Lower lobe of right lung (tissue), 2 donors: ENCODE data around the gene RHBDL1. TPM values are rescaled to one million over a fixed set of nuclear protein-coding genes. Genes with fewer than 3 reads are reported as not detected.

Source experiments
- ATAC-seq, 2 donors: fragments of 200-7000 bp; cut with Tn5 transposase; one replicate each; pipeline ENCODE4 v1.9.1; 2020 to 2022; ENCODE audit warnings: mild to moderate bottlenecking in 2 of 2, moderate library complexity in 2 of 2
- DNase-seq: peaks from one replicate; pipeline ENCODE4 v3.0.0-alpha.2; 2020
- H3K27ac ChIP-seq: fragments of 200-600 bp; one replicate; pipeline ENCODE4 v1.8.0; 2022
- H3K27me3 ChIP-seq: fragments of 200-600 bp; one replicate; pipeline ENCODE4 v1.8.0; 2022; ENCODE audit warnings: low read depth
- H3K36me3 ChIP-seq: fragments of 200-600 bp; one replicate; pipeline ENCODE4 v1.8.0; 2022; ENCODE audit warnings: mild to moderate bottlenecking
- H3K4me1 ChIP-seq: fragments of 200-600 bp; one replicate; pipeline ENCODE4 v1.8.0; 2022
- H3K4me3 ChIP-seq: fragments of 200-600 bp; one replicate; pipeline ENCODE4 v1.8.0; 2022; ENCODE audit warnings: mild to moderate bottlenecking
- H3K9me3 ChIP-seq: fragments of 200-600 bp; one replicate; pipeline ENCODE4 v1.8.0; 2022
- intact Hi-C: fragments of 100-400 bp; cut with DNase I; formaldehyde crosslinking; loops from one replicate; pipeline ENCODE4 v1.11.0; 2022
- total RNA-seq: library from RNA; stranded (reverse); fragmentation: NEBNext Ultra II Directional; extraction: Animal tissue kit (Norgen Biotek cat#: 25700); gene quantifications from one replicate; pipeline ENCODE4 v1.2.1, GENCODE V29; 2021
- TF ChIP-seq, protein P1 (sequence below): fragments of 200-600 bp; IDR thresholded peaks from one replicate; pipeline ENCODE4 v1.8.0; 2022; ENCODE audit warnings: antibody characterized with exemption, mild to moderate bottlenecking
- donor health status: DM: no; HTN: yes; CAD: no; lungs with severe emphysema.

Gene RHBDL1
- total RNA-seq, 1 donor from 2014 or later = 2.0 TPM

DNA sequence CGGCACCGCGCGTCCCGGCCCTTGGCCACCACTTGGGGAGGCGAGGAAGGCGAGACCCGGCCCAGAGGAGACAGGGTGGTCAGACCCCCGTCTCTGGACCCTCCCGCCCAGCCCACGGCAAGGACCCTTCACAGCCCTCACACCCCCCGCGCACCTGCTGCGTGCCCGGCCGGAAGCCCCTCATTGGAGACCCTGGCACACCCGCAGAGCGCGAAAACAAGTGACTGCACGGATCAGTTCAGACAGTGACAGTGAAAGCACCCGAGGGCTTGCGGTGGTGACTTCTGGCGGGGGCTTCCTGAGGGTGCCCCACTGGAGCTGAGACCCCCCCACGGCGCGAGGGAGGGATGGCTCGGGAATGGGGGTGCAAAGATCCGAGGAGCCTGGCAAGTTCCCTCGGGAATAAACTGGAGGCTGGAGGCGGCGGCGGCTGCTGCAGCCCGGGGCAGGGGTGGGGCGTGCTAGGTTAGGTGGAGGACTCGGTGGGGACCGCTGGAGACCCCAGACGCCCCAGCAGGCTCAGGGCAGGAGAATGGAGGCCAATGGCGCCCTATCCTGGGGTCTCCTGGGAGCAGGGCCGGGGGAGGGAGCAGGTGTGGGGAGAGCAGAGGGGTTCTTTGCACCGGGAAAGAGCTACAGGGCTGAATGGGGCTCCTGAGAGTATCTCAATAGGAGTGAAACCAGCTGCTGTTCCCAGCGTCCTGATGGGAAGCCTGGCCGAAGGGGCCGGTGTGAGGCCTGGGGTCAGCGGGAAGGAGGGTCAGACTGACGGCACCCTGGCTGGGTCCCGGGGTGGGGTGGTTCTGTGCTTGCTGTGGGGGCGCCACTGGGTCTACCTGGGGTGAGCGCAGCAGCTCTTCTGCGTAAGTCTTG lies 31.0 kb downstream of the RHBDL1 start:
- Histone ChIP-seq H3K4me1 (peaks cover 5% of the 10 kb centered on the region), H3K27me3 (peaks cover 91% of the 10 kb centered on the region), H3K27ac (no peak overlapping the region), H3K4me3 (no peak overlapping the region), H3K9me3 (no peaks in the 10 kb centered on the region), H3K36me3 (no peaks in the 10 kb centered on the region)
- intact Hi-C loops = no loop called here
- TF ChIP-seq, protein P1, sequence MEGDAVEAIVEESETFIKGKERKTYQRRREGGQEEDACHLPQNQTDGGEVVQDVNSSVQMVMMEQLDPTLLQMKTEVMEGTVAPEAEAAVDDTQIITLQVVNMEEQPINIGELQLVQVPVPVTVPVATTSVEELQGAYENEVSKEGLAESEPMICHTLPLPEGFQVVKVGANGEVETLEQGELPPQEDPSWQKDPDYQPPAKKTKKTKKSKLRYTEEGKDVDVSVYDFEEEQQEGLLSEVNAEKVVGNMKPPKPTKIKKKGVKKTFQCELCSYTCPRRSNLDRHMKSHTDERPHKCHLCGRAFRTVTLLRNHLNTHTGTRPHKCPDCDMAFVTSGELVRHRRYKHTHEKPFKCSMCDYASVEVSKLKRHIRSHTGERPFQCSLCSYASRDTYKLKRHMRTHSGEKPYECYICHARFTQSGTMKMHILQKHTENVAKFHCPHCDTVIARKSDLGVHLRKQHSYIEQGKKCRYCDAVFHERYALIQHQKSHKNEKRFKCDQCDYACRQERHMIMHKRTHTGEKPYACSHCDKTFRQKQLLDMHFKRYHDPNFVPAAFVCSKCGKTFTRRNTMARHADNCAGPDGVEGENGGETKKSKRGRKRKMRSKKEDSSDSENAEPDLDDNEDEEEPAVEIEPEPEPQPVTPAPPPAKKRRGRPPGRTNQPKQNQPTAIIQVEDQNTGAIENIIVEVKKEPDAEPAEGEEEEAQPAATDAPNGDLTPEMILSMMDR = no peak
- no peak for ATAC-seq
- no peak for DNase-seq

DNA sequence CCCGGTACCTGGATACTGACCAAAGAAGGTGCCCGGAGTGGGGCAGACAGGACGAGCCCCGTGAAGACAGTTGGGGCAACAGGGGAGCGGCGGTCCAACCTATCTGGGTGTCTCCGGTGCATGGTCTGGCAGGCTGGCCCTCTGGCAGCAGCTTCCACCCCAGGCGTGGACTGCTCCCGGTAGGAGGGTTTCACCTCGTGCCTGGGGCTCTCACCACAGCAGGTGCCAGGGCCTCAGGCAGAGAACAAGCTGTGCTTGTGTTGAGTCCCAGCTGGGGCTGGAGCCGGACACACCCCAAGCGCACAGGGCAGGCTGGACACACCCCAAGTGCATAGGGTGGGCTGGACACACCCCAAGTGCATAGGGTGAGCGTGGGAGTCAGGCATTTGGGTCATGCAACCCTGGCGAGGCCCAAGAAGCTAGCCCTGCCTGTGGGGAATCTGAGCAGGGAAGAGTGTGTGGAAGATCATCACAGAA lies 31.6 kb downstream of the RHBDL1 start:
- ATAC-seq (no peak), DNase-seq (no peak)
- Histone ChIP-seq H3K27ac (no peak overlapping the region), H3K4me1 (peaks cover 5% of the 10 kb centered on the region), H3K27me3 (peaks cover 91% of the 10 kb centered on the region), H3K9me3 (no peaks in the 10 kb centered on the region), H3K4me3 (no peak overlapping the region), H3K36me3 (no peaks in the 10 kb centered on the region)
- TF ChIP-seq, protein P1 = no peak
- intact Hi-C loops = no loop called here

DNA sequence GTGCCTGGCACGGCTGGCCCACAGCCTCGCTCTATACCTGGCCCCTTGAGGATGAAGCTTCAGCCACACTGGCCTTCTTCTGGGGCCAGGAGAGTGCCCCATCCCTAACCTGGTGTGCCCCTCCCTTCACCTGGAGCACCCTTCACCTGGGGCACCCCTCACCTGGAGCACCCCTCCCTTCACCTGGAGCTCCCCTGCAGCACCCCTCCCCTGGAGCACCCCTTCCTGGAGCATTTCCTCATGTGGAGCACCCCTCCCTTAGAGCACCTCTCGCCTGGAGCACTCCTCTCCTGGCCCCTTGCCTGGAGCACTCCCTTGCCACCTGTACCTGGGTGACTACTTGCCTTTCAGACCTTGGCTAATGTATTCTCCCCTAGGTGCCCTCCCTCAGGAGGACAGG lies 32.5 kb downstream of the RHBDL1 start:
- H3K36me3 ChIP-seq = no peaks in the 10 kb centered on the region
- no peak for DNase-seq
- peaks cover 5% of the 10 kb centered on the region for H3K4me1 ChIP-seq
- intact Hi-C loops = no loop called here
- H3K9me3 ChIP-seq = no peaks in the 10 kb centered on the region
- H3K27me3 ChIP-seq = peaks cover 84% of the 10 kb centered on the region
- ATAC-seq = no peak
- TF ChIP-seq, protein P1 = no peak
- no peak overlapping the region for H3K27ac ChIP-seq
- no peak overlapping the region for H3K4me3 ChIP-seq

DNA sequence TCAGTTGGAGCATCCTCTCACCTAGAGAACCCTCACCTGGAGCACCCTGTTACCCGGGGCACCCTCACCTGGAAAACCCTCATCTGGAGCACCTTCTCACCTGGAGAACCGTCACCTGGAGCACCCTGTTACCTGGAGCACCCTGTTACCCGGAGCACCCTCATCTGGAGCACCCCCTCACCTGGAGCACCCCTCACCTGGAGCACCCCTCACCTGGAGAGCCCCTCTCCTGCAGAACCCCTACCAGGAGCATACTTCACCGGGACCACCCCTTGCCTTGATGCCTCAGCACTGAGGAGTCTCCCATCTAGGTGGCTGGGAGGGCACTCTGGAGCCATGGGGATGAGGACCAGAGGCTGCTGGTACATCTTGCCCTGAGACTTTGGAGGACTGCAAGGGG lies 33.5 kb downstream of the RHBDL1 start:
- peaks cover 5% of the 10 kb centered on the region for H3K4me1 ChIP-seq
- peaks cover 79% of the 10 kb centered on the region for H3K27me3 ChIP-seq
- DNase-seq (no peak), ATAC-seq (no peak)
- no peaks in the 10 kb centered on the region for H3K9me3 ChIP-seq
- no peak overlapping the region for H3K27ac ChIP-seq
- no peaks in the 10 kb centered on the region for H3K36me3 ChIP-seq
- TF ChIP-seq, protein P1 = no peak
- H3K4me3 ChIP-seq = no peak overlapping the region
- intact Hi-C loops = no loop called here

DNA sequence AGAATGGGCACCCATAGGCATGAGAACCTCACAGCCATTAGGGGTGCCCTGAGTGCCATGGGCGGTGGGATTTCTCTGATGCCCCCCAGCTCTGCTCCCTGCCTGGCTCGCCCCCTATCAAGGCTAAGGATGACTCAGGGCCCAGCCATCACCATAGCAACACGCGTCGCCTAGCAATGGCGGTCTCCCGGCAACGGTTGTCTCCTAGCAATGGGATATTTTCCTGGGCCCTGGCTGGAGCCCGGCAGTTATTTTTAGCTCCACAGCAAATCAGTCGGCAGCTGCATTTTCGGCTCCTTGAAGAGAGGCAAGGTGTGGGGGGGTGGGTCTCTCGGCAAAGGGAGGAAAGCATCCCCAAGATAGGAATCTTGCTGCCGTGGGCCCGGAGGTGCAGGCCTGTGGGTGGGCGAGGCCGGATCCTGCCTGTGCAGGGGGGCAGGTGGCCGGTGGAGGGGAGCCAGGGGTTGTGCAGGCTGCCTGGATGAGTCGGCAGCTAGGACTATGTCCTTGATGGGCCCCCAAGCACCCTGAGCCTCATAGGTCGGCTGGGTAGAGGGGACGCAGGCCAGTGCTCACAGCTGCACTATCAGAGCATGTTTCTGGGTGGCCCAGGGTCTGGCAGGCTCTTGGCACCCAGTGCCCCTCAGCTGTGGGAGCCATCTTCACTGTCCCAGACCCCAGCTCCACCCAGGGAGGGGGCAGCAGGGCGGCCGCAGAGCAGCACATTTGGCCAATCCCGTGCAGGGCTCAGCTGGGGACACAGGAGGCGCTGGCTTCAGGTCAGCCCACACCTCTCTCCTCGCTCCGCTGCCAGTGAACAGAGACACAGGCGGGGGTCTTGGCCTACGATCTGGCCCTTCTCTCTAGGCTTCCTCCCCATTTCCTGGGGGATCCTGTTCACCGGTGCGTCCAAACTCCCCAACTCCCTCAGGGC lies 34.4 kb downstream of the RHBDL1 start:
- DNase-seq (no peak), ATAC-seq (no peak)
- intact Hi-C loops = no loop called here
- Histone ChIP-seq H3K27ac (no peak overlapping the region), H3K4me3 (no peak overlapping the region), H3K27me3 (peaks cover 71% of the 10 kb centered on the region), H3K36me3 (no peaks in the 10 kb centered on the region), H3K4me1 (peaks cover 11% of the 10 kb centered on the region), H3K9me3 (no peaks in the 10 kb centered on the region)
- TF ChIP-seq, protein P1 = no peak
